ENCODE data around the gene MAMDC2.

GRCh38 chr9:70137577-70137976 is 93.9 kb downstream of the MAMDC2 start:
- TF ChIP-seq REST (IDR thresholded peaks at IDR 0.05; ENCODE audit: insufficient read depth in 1 of 2, low read depth in 2 of 2, low read length in 2 of 2) = no peak
- TF ChIP-seq POLR2AphosphoS5 (IDR thresholded peaks at IDR 0.05; ENCODE audit: low read depth, low read length) = no peak

All from PFSK-1 (cell line).